Kidney (tissue), 14 donors: ENCODE data around the gene NDUFC1. TPM values are rescaled to one million over a fixed set of nuclear protein-coding genes. Genes with fewer than 3 reads are reported as not detected.

ENCODE experiments used
- DNase-seq, 5 donors: peaks; one replicate each; pipeline ENCODE4 v3.0.0-alpha.2; 2013 to 2020
- FAIRE-seq: peaks from 2 replicates; lab custom pipeline; 2012; peaks lifted over from hg19 to GRCh38; lab: Jason Lieb, UNC
- H3K27ac ChIP-seq, 2 donors: one replicate each; pipeline ENCODE4 v1.7.0; 2013; ENCODE audit warnings: low read depth in 2 of 2, low read length in 2 of 2, inconsistent platforms in 1 of 2
- H3K27me3 ChIP-seq: one replicate; pipeline ENCODE4 v1.7.1; 2013; ENCODE audit warnings: low read length, inconsistent platforms; ENCODE audit not compliant: control insufficient read depth, insufficient read depth
- H3K36me3 ChIP-seq, 3 donors: one replicate each; pipeline versions ENCODE4 v1.7.0 to v1.7.1; 2013; ENCODE audit warnings: low read length in 3 of 3, control low read depth in 1 of 3, inconsistent platforms in 1 of 3; ENCODE audit not compliant: insufficient read depth in 3 of 3, control insufficient read depth in 2 of 3
- H3K4me1 ChIP-seq, 3 donors: one replicate each; pipeline versions ENCODE4 v1.7.0 to v1.7.1; 2013; ENCODE audit warnings: low read length in 3 of 3, inconsistent platforms in 1 of 3, low read depth in 1 of 3; ENCODE audit not compliant: control insufficient read depth in 2 of 3, insufficient read depth in 2 of 3
- H3K4me3 ChIP-seq, 3 donors: one replicate each; pipeline versions ENCODE4 v1.7.0 to v1.8.1; 2013; ENCODE audit warnings: low read length in 3 of 3, control low read depth in 1 of 3, inconsistent platforms in 1 of 3
- H3K9ac ChIP-seq, 3 donors: one replicate each; pipeline versions ENCODE4 v1.7.0 to v1.7.1; 2013; ENCODE audit warnings: low read length in 3 of 3, control low read depth in 1 of 3, inconsistent platforms in 1 of 3
- H3K9me3 ChIP-seq, 3 donors: one replicate each; pipeline versions ENCODE4 v1.7.0 to v1.7.1; 2013; ENCODE audit warnings: low read length in 3 of 3, control low read depth in 1 of 3, inconsistent platforms in 1 of 3; ENCODE audit not compliant: control insufficient read depth in 2 of 3, insufficient read depth in 1 of 3
- intact Hi-C: fragments of 100-400 bp; cut with DNase I; formaldehyde crosslinking; loops from one replicate; pipeline ENCODE4 v1.11.1; 2022
- polyA plus RNA-seq: library from polyadenylated mRNA; stranded (reverse); fragments of 350-450 nt; fragmentation: Illumina TruSeq; extraction: RNeasy Lipid Tissue Mini Kit (QIAGEN cat#74804); gene quantifications from one replicate; pipeline ENCODE4 v1.2.3, GENCODE V29; 2014; ENCODE audit warnings: low read depth, low replicate concordance; ENCODE audit not compliant: insufficient read depth
- total RNA-seq: library from RNA; stranded (reverse); fragmentation: NEBNext Ultra II Directional; extraction: Animal tissue kit (Norgen Biotek cat#: 25700); gene quantifications from one replicate; pipeline ENCODE4 v1.2.1, GENCODE V29; 2021
- TF ChIP-seq, protein P1 (sequence below): IDR thresholded peaks from 3 replicates; pipeline ENCODE4 v1.5.1; 2012; ENCODE audit warnings: mild to moderate bottlenecking, moderate library complexity, borderline replicate concordance; ENCODE audit not compliant: insufficient read depth; ENCODE audit errors: extremely low read depth
- donor health status: control.
- donor health status: control.
- donor health status: control.
- donor health status: control.
- donor health status: control.
- donor health status: DM: yes; HTN: yes; CAD: no.
- donor health status: Normal renal cell carcinoma (clear cell type).

The NDUFC1 gene
- total and polyA plus RNA-seq, 2 donors from 2014 or later: 75.9 to 378 TPM

DNA sequence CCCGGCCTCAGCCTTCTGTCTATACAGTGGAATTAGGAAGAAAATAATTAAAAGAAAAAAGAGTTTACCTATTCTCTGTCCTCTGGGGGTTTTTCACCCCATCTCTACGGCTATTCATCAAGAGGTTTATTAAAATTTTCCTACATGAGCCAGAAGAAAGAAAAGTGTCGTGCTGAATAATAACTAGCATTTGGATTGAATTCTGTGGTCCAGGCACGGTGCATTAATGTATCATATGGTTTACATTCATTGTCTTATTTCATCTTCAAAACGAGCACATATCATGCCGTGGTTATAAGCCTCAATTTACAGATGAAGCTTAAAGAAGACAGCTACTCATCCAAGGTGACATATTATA is 6.4 kb downstream of the NDUFC1 start:
- no peak for DNase-seq
- TF ChIP-seq, protein P1, sequence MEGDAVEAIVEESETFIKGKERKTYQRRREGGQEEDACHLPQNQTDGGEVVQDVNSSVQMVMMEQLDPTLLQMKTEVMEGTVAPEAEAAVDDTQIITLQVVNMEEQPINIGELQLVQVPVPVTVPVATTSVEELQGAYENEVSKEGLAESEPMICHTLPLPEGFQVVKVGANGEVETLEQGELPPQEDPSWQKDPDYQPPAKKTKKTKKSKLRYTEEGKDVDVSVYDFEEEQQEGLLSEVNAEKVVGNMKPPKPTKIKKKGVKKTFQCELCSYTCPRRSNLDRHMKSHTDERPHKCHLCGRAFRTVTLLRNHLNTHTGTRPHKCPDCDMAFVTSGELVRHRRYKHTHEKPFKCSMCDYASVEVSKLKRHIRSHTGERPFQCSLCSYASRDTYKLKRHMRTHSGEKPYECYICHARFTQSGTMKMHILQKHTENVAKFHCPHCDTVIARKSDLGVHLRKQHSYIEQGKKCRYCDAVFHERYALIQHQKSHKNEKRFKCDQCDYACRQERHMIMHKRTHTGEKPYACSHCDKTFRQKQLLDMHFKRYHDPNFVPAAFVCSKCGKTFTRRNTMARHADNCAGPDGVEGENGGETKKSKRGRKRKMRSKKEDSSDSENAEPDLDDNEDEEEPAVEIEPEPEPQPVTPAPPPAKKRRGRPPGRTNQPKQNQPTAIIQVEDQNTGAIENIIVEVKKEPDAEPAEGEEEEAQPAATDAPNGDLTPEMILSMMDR: no peak
- peak overlapping the region; percentile 5 to 93 for H3K27ac ChIP-seq
- no peaks in the 10 kb centered on the region for H3K27me3 ChIP-seq
- H3K9me3 ChIP-seq: no peaks in the 10 kb centered on the region
- H3K36me3 ChIP-seq: peaks cover 3 to 5% (median 4%) of the 10 kb centered on the region in 3 donors
- peak overlapping the region in 2 of 3 donors; percentile 83 to 94 for H3K4me3 ChIP-seq
- intact Hi-C loops: loop anchor here (10.0 kb wide), 1 partner anchor 201 kb away; no protein-coding TSS in a partner anchor
- peaks cover 0 to 3% (median 0%) of the 10 kb centered on the region in 3 donors for H3K4me1 ChIP-seq
- no peak for FAIRE-seq
- H3K9ac ChIP-seq: peak overlapping the region in 1 of 3 donors; percentile 95

DNA sequence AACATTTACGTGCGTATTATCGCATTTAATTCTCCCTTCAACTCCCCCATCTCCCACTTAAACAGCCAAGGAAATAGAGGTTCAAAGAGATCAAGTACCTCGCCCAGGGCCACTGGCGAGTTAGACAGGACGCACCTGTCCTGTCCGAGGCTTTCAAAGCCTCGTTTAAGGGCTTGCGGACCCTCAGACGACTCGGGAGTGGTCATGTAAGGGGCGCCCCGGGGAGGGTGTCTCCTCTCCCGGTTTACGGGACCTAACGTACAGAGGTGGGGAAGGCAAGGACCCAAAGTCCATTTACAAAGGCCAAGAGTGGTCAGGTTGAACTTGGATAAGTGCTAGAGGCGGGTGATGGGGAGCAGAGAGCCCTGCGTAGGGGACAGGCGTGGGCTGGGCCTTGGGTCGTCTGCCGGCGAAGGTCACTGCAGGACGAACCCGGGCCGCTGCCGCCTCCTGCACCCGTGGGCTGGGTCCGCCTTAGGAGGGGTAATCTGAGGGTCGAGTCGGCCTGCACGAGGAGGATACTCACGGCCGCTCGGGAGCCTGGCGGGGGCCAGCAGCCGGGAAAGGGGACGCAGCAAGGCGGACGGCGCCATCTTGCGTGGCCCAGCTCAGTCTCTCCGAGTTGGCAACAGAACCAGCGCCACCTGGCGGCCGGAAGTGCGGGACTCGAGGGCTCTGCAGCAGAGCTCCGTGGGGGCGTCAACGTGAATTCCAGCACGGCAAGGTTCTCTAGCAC is 6.9 kb downstream of the NDUFC1 start:
- Histone ChIP-seq H3K36me3 (peaks cover 3 to 7% (median 4%) of the 10 kb centered on the region in 3 donors), H3K27me3 (no peaks in the 10 kb centered on the region), H3K9ac (peak overlapping the region; percentile 78 to 98 (median 95)), H3K27ac (peak overlapping the region; percentile 64 to 93), H3K4me3 (peak overlapping the region; percentile 83 to 94 (median 87)), H3K4me1 (peaks cover 0 to 3% (median 0%) of the 10 kb centered on the region in 3 donors), H3K9me3 (no peaks in the 10 kb centered on the region)
- intact Hi-C loops: loop anchor here (10.0 kb wide), 1 partner anchor 201 kb away; no protein-coding TSS in a partner anchor
- FAIRE-seq (no peak), DNase-seq (peak; percentile 96 to 99 (median 97))
- TF ChIP-seq, protein P1: peak; percentile 97

DNA sequence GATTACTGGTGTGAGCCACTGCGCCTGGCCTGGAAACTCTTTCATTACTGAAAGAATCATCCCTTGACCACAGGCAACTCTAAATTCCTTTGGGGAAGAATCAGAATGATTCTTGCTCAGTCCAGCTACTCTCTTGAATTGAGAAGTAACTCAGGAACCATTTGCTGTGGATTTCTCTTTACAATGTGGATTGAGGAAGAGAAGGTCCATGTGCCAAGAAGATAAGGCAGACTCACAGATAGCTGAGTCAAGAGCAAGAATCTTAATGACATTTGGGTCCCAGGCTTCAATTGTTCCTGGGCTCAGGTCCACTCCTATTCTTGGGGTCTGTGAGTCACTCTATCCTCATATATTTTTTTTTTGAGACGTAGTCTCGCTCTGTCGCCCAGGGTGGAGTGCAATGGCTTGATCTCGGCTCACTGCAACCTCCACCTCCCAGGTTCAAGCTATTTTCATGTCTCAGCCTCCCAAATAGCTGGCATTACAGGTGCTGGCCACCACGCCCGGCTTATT is 16.0 kb downstream of the NDUFC1 start:
- no peaks in the 10 kb centered on the region for H3K4me1 ChIP-seq
- peaks cover 0 to 7% (median 4%) of the 10 kb centered on the region in 3 donors for H3K36me3 ChIP-seq
- FAIRE-seq (no peak), DNase-seq (no peak)
- no peak overlapping the region for H3K27ac ChIP-seq
- H3K4me3 ChIP-seq: no peak overlapping the region
- no peak overlapping the region for H3K9ac ChIP-seq
- TF ChIP-seq, protein P1: no peak
- H3K27me3 ChIP-seq: no peaks in the 10 kb centered on the region
- intact Hi-C loops: no loop called here
- H3K9me3 ChIP-seq: no peaks in the 10 kb centered on the region
